GM18511 (cell line): ENCODE results near the gene LRRC23.
"Not testable (repeated sequence)": the region's sequence is repeated elsewhere in the genome, so short reads cannot be mapped to it uniquely, and the experiment has no call there.

ENCODE experiments used
- ATAC-seq: cut with Tn5 transposase; IDR thresholded peaks from one replicate; pipeline ENCODE4 v1.9.1; 2021; ENCODE audit warnings: mild to moderate bottlenecking, moderate library complexity; ENCODE audit not compliant: unreplicated experiment

LRRC23 gene, protein sequence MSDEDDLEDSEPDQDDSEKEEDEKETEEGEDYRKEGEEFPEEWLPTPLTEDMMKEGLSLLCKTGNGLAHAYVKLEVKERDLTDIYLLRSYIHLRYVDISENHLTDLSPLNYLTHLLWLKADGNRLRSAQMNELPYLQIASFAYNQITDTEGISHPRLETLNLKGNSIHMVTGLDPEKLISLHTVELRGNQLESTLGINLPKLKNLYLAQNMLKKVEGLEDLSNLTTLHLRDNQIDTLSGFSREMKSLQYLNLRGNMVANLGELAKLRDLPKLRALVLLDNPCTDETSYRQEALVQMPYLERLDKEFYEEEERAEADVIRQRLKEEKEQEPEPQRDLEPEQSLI

DNA sequence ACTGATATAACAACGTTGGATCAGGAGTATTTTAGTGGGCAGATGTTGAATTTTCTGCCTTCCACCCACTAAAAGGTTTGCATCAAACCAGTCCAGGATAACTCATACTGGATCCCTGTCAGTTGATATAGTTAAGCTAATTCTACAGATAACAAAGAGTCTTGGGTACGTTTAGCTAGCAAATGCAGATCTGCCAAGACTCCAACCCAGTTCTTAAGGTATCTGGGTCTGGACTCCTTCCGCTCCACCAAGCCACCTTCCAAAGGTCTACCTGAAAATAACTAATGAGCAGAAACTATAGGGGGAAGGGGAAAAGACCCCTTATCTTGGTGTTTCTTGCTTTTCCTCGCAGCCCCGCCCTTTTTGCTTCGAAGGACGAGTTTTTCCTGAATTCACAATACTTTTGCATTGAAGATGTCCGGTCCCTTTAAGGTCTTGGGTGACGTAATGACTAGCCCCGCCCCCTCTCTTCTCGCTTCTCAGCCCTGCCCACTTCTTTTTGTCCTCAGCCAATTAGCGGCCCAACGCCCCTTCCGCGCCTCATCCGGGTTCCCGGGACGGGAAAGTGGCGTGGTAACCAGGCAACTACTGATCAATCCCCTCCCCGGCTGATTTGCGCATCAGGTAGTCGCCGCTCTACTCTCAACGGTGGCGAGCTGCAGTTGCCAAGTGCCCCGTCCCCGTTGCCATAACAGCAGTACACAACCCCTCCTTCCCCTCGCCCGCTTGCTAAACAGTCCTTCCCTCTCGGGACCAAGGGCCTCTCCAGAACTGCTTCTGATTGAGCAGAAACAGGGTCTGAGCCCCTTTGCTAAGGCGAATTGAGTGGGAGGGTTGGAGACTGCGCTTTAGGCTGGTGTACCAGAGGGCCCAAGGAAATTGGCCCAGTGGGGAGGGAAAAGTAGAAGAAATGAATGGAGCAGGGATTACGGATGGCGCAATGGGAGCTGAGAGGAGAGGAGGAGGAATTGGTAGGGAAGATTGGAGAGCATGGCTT lies at the start of gene LRRC23:
Gene LRRC23, plus strand, starts transcription at position 543 of the 997 bp plus-strand sequence. CDS start 812 bp downstream, outside the sequence.
- ATAC-seq: peak; percentile 93

- ATAC-seq: no peak
These were observed 49.3 kb upstream of the LRRC23 start for GRCh38 chr12:6855322-6855721.

DNA sequence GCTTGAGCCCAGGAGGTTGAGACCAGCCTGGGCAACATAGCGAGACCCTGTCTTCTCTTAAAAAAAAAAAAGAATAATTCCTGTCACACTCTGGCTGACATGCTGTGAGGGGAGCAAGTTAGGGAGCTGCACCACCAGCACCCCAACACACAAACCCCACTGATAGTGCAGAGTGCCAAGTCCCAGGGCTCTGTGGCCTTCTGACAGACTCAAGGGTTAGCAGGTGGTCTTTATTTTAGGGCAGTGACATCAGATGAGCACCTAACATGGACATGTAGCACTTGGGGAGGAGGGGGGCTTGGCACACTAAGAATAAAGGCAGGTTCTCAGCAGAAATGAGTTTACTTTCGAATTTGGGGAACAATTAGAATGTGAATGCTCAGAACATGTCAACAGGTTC lies 45.8 kb upstream of the LRRC23 start:
- ATAC-seq: no peak

DNA sequence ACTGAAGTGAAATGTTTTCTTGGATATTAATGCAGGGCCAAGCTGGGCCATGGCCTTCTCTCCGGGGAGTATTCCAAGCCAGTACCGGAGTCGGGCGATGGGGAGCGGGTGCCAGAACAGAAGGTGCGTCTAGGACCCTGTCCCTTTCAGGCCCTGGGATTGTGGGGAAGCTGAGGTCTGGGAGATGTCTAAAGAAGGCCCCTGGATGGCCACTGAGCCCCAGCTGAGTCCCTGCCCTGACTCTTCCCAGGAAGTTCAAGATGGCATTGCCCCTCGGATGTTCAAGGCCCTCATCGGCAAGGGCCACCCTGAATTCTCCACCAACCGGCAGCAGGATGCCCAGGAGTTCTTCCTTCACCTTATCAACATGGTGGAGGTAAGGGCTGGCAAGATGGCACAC lies 44.5 kb upstream of the LRRC23 start:
- no peak for ATAC-seq

DNA sequence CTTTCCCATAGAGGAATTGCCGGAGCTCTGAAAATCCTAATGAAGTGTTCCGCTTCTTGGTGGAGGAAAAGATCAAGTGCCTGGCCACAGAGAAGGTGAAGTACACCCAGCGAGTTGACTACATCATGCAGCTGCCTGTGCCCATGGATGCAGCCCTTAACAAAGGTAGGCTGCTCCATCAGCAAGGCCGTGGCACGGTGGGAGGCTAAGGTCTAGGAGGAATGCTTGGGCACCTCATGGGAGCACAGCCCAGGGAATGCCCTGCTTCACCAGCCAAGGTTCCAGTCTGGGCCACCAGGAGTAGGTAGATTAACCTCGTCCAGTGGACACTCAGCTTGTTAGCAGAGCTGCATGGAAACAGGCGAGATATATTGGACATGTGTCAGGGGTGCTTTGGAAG lies 43.7 kb upstream of the LRRC23 start:
- ATAC-seq: no peak

GRCh38 chr12:6861391-6861790 lies 43.2 kb upstream of the LRRC23 start:
- ATAC-seq: no peak

DNA sequence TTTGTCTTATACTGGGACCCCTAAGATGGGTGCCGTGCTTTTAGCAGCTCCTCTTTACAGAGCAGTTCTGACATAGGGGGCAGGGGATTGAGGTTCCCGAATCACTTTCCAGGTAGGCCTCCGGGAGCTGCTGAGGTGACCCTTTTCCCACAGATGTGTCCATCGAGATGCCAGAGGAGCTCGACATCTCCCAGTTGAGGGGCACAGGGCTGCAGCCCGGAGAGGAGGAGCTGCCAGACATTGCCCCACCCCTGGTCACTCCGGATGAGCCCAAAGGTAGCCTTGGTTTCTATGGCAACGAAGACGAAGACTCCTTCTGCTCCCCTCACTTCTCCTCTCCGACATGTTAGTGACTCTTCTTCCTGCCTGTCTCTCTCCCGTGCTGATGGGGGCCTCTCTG lies 41.6 kb upstream of the LRRC23 start:
- no peak for ATAC-seq

- no peak for ATAC-seq
These were observed 40.9 kb upstream of the LRRC23 start for GRCh38 chr12:6863586-6864321.

DNA sequence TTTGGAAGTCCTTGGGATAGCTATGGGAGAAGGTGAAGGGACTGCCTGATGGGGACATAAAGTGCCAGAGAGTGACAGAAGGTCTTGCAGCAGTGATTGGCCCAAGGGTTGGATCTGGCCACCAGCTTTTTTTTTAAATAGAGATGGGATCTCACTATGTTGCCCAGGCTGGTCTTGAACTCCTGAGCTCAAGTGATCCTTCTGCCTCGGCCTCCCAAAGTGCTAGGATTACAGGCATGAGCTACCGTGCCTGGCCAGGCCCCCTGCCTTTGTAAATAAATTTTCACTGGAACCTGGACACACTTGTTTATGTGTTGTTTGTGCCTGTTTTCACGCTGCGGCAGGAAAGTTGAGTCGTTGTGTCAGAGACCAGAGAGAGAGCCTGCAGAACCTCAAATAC lies 39.3 kb upstream of the LRRC23 start:
- ATAC-seq: not testable (repeated sequence)

- ATAC-seq: no peak
These were observed 38.3 kb upstream of the LRRC23 start for GRCh38 chr12:6866163-6866919.

DNA sequence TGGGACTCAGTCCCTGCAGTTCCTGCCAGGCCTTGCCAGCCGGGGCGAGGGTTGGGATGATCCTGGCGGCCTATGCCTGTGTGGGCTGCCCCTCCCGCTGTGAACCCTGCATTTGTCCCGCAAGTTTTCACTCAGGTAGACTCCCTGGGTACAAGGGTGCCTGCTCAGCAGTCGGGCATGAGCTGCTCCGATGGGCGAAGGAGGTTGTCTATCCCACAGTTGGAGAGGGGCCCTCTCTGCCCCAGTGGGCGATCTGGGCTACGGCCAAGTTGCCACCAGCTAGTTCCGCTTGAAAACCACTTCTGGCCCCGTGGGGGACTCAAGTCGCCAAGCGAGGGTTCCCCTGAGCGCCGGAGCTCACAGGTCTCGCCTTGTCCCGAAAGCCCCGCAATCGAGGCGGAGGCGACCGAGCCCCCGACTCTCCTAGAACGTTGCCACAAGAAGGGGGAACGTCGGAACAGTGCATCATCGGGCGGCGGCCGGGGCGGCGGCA lies 37.7 kb upstream of the LRRC23 start:
- ATAC-seq: peak; percentile 15

- ATAC-seq: peak; percentile 66
These were observed 37.0 kb upstream of the LRRC23 start, which contains the start of gene TPI1 for GRCh38 chr12:6867413-6868210. TSS of gene TPI1 (plus strand) at chr12:6867531. CDS start at chr12:6867567, 36 bp downstream.

- ATAC-seq: no peak
These were observed 36.2 kb upstream of the LRRC23 start for GRCh38 chr12:6868211-6869048.

DNA sequence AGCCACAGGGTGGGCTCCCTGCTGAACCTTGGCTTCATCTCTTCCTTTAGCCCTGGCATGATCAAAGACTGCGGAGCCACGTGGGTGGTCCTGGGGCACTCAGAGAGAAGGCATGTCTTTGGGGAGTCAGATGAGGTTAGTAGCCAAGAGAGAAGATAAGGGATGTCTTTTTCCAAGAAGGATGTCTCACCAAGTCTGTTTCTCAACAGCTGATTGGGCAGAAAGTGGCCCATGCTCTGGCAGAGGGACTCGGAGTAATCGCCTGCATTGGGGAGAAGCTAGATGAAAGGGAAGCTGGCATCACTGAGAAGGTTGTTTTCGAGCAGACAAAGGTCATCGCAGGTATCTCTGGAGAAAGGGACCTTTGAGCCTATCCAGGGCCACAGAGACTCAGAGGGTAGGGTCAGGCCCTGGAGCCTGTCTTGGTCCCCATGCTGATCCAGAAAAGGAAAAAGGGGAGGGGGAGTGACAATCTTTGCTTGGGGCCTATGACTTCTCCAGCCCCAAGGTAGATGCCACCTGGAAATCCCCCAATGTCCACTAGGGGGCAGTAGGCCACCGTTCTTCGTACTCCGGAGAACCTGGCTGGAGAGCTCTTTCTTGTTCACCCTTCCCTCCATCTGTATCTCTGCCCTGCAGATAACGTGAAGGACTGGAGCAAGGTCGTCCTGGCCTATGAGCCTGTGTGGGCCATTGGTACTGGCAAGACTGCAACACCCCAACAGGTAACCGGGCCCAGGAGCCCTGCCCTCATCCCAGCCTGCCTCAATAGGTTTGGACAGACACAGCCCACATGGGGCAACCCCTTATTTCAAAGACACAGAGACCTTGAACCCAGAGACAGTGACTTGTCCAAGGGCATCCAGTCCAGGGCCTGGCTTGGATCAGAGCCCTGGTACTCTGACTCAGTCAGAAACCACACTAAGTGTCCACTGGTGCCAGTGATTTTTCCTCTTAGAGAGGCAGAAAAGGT lies 35.3 kb upstream of the LRRC23 start:
- no peak for ATAC-seq

- ATAC-seq: not testable (repeated sequence)
These were observed 34.3 kb upstream of the LRRC23 start for GRCh38 chr12:6870304-6870703.

DNA sequence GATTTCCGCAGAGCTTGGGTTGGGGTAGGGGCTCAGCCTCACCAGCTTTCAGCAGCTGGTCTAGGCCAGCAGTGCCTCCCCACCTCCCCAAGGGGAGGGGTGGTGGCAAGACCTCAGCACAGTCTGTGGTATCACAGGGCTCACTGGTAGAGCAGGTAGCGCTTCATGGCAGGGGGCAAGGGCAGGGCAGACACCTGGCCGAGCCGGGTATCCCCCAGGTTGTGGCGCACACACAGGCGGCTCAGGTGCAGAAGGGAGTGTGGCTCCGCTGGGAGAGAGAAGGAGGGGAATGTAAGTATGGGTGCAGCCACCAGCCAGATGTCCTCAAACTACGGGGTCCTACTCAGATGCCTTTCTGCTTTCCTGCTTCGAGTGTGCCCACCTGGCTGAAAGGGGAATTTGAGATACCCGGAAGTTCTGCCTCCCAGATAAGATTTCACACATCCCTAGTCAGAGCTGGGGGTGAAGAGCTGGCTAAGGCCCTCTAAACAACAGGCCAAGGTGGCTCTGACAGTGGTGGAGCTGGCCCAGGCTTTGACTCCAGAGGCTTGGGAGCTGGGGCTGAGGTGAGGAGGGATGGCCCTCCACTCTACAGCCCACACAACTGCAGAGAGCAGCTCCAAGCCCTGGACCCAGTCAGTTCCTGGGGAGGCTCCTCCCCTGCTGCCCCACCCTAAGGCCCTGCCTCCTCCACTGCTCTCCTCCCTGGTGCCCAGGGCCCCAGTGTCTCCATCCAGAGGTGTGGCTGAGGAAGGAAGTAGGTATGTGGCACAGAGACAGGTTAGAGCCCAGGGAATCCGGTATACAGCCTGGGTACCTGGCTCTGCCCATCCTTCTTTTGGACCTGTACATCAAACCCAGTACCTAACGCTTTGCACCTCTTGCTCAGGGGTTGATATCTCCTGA lies 33.3 kb upstream of the LRRC23 start:
- no peak for ATAC-seq
